HG02610 (cell line): ENCODE results near the gene KPNA1.
"Not testable (repeated sequence)": the region's sequence is repeated elsewhere in the genome, so short reads cannot be mapped to it uniquely, and the experiment has no call there.

Experiments used
- ATAC-seq: cut with Tn5 transposase; IDR thresholded peaks from one replicate; pipeline ENCODE4 v1.9.1; 2021; ENCODE audit warnings: mild to moderate bottlenecking, moderate library complexity; ENCODE audit not compliant: unreplicated experiment

KPNA1 gene

DNA sequence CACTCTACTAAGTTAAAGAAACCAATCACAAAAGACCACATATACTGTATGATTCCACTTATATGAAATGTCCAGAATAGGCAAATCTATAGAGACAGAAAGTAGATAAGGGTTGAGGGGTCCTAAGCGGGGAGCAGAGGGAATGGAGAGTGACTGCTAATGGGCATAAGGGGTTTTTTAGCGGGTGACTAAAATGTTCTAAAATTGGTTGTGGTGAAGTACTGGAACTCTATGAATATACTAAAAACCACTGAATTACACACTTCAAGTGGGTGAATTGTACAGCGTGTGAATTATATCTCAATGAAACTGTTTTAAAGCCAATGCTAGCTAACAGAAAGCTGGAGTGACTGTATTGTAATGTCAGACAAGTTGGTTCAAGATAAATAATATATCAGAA is 33.3 kb downstream of the KPNA1 start:
- peak; percentile 50 for ATAC-seq

DNA sequence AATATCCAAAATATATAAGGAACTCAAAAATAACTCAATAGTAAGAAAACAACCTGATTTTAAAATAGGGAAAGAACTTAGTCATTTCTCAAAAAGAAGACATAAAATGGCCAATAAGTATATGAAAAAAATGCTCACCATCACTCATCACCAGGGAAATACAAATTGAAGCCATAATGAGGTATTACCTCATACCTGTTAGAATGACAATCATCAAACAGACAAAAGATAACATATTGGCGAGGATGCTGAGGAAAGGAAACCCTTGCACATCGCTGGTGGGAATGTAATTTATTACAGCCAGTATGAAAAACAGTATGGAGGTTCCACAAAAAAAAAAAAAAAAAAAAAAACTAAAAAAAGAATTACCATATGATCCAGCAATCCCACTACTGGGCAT is 38.2 kb downstream of the KPNA1 start:
- no peak for ATAC-seq

DNA sequence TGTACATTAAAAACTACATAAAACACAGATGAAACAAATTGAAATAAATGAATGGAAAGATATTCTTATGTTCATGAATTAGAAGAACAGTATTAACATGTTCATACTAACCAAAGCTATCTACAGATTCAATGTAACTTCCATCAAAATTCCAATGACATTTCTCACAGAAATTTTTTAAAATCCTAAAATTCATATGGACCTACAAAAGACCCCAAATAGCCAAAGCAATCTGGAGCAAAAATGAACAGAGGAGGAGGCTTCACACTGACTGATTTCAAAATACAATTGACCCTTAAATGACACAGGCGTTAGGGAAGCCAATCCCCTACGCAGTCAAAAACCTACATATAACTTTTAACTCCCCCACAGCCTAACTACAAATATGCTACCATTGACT is 39.4 kb downstream of the KPNA1 start:
- ATAC-seq, result no peak

DNA sequence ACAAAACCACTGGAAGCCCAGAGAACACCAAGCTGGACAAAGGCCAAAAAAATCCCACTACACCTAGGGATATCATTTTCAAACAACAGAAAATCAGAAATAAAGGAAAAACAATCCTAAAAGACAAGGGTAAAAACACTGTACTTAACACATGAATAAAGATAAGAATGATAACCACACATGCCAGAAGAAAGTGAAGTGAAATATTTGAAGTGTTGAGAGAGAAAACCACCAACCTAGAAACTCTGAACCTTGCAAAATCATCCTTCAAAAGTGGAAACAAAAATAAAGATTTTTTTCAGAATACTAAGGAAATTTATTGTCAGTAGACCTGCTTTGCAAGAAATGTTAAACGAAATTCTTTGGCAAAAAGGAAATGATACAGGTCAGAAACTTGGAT is 45.1 kb downstream of the KPNA1 start:
- ATAC-seq, result no peak

DNA sequence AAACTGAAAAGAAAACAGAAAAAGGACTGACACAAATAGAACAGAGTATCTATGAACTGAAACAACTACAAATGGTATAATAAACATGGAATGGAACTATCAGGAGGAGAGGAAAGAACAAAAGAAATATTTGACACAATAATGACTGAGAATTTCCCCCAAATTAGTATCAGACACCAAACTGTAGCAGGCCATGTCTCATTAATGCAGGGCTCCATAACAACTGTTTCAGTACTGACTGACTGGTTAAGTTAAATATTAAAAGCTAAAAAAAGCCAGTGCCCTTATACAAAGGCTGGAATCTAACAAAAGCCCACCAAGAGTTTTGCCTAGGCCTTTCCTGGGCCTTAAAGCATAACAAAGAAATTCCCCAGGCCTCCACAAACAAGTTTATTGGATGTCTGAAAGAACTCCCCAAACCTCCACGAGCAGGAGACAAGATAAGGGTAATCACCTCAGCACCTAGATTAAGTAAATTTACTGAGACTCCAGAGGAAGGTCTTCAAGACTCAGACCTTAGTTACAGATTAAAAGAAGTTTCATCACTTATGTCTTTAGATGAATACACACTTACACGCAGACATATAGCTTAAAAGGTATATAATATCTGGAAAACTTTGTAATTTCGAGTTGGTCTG is 45.7 kb downstream of the KPNA1 start:
- ATAC-seq, result peak; percentile 51

DNA sequence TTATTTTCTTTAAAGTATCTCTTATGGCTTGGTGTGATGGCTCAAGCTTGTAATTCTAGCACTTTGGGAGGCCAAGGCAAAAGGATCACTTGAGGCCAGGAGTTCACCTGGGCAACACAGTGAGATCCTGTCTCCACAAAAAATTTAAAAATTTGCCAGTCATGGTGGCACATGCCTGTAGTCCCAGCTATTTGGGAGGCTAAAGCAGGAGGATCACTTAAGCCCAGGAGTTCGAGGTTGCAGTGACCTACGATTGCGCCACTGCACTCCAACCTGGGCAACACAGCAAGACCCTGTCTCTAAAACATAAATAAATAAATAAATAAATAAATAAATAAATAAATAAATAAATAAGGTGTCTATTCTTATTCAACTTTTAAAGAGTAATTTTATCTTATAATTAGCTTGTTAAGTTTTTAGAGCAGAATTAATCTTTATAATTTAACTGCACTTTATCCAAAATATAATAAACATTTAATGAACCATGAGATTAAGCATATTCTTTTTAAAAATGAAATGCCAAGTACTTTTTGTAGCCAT is 48.0 kb downstream of the KPNA1 start:
- no peak for ATAC-seq

DNA sequence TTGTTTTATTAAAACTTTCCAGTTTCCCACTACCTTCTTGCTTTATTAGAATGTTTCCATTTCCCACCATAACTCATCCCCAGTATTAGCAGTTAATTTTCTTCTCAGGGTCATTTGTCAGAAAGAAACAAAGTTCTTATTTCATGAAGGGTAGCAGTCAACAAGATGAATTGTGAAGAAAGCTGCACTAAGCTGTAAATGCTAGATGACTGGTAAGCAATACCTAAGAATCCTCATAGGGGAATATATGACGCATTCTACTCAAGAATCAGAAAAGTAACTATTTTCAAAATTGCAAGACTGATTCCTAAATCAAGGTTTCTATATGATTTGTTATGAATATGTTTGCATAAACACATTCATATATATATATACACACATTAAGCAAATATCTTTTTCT is 50.1 kb downstream of the KPNA1 start:
- no peak for ATAC-seq

DNA sequence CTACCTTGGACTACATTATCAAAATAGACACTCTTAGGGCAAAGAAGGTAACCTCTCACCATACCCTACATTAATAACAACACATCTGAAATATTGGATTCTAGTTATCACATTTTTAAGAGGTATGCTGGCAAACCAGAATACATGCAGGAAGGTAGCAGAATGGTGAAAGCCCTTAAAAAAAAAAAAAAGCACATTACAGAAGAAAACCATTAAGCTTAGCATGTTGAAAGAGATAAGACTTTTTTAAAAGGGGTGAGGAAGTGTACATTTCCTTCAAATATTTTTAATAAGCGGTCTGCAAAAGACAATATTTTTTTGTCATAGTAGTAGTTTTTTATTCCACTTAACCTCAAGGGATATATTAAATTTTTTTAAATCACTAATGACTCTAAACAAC is 52.3 kb downstream of the KPNA1 start:
- ATAC-seq, result no peak

DNA sequence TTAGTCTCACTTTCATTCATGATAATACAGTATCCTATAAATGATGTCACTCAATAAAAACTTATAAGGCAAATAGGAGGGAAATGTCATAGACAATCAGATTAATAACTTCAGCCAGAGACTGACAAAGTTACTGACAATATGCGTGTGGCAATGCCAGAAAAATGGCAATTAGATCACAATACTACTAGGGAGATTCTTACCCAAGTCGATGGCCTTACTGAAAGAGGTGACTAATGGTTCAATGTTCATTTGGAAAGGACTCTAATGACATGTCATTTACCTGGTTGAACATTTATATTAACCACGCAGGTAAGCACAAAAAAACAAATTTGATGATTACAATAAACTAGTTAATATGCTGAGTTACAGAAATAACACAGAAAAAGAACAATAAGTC is 52.9 kb downstream of the KPNA1 start:
- no peak for ATAC-seq

DNA sequence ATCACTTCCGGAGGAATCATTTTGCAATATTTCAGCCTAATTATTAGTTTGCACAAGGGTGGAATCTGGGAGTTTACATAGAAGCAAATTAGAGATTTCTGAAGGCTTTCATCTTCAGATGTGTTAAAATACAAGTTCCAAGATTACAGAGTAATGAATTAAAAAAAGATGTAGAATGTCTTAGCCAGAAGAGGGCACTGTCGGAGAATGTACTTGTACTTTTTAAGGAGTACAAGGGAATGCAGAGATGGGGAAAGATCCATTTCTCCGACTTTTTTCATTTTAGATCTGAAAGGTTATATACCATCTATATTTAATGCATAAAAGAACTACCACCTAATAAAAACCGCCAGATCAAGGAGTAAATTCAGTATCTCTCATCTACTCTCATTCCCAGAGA is 55.7 kb downstream of the KPNA1 start:
- no peak for ATAC-seq

DNA sequence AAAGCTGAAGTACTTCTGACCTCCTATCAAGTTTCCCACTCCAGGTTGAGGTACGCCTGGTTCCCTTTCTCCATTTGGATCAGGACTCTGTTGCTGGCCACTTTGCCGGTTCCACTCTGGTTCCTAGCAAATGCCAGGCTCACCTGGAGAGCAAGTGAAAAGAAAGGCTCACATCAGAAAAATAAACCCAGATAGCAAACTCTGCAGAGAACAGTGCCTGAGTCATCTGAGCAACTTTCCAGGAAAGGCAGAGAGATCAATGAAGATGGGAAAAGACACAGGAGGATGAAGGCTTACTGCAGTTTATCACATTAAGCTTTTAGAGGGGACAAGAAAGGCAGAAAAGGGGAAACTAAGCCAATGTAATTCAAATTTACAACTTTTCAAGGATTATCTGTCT is 57.0 kb downstream of the KPNA1 start:
- ATAC-seq, result no peak

DNA sequence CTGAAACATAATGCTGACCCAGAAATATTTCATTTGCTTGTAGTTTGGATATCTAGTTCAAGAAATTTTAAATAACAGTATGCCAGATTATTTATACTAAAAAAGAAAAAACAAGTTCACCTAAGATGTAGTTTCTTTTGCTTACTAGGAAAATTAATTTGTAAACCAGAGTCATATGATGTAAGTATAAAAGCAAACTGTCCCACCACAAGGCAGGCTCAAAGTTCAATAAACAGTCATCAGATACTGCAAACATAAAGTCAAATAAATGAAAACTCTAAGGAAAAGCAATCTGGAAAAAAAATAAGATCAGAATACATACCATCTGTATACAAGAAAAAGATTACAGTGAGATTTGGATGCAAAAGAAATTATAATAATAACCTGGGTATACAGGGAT is 58.7 kb downstream of the KPNA1 start:
- ATAC-seq, result no peak

DNA sequence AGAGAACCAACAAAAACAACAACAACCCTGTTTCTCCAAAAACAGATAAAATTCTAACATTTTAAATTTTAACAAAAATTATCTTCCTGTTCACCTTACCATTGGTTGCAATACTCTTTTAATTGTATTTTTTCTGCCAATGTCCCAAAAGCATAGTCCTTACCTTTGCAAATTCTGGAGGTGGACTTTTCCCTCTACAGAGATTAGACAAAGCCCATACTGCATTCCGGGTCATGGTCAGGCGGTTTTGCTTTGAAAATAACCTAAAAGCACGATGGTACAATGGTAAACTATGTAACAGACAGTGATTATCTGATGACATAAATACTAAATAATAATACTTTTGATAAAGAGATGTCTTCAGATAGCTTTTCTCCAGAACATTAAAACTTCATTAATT is 63.4 kb downstream of the KPNA1 start:
- ATAC-seq, result no peak

DNA sequence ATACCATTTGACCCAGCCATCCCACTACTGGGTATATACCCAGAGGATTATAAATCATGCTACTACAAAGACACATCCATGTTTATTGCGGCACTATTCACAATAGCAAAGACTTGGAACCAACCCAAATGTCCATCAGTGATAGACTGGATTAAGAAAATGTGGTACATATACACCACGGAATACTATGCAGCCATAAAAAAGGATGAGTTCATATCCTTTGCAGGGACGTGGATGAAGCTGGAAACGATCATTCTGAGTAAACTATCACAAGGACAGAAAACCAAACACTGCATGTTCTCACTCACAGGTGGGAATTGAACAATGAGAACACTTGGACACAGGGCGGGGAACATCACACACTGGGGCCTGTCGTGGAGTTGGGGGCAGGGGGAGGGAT is 66.5 kb downstream of the KPNA1 start:
- ATAC-seq, result not testable (repeated sequence)

DNA sequence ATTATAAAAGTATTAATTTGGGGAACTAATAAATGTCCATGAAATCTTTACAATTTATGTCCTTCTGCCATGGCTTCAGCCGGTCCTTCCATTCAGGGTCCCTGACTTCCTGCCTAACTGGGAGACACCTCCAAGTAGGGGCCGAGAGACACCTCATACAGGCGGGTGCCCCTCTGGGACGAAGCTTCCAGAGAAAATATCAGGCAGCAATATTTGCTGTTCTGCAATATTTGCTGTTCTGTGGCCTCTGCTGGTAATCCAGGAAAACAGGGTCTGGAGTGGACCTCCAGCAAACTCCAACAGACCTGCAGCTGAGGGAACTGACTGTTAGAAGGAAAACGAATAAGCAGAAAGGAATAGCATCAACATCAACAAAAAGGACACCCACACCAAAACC is 70.2 kb downstream of the KPNA1 start:
- ATAC-seq, result not testable (repeated sequence)

DNA sequence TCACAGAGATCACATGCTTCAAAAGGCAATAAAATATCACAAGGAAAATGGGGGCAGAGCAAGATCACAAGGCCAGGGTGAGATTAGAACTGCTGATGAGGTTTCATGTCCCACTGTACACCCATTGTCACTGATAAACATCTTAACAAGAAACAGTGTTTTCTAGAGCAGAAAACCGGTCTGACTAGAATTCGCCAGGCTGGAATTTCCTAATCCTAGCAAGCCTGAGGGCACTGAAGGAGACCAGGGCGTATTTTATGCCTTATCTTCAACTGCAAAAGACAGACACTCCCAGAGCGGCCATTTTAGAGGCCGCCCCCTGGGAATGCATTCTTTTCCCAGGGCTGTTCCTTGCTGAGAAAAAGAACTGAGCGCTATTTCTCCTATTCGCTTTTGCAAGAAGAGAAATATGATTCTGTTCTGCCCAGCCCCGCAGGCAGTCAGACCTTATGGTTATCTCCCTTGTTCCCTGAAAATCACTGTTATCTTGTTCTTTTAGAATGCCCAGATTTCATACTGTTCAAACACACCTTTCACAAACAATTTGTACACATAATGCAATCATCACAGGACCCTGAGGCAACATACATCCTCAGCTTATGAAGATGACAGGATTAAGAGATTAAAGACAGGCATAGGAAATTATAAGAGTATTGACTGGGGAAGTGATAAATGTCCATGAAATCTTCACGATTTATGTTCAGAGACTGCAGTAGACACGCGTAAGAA is 70.8 kb downstream of the KPNA1 start:
- not testable (repeated sequence) for ATAC-seq

DNA sequence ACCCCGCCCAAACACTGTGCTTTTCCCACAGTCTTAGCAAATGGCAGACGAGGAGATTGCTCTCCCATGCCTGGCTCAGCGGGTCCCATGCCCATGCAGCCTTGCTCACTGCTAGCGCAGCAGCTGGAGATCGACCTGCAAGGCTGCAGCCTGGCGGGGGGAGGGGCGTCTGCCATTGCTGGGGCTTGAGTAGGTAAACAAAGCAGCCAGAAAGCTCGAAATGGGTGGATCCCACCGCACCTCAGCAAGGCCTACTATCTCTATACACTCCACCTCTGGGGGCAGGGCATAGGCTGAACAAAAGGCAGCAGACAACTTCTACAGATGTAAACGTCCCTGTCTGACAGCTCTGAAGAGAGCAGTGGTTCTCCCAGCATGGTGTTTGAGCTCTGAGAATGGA is 71.6 kb downstream of the KPNA1 start:
- no peak for ATAC-seq

DNA sequence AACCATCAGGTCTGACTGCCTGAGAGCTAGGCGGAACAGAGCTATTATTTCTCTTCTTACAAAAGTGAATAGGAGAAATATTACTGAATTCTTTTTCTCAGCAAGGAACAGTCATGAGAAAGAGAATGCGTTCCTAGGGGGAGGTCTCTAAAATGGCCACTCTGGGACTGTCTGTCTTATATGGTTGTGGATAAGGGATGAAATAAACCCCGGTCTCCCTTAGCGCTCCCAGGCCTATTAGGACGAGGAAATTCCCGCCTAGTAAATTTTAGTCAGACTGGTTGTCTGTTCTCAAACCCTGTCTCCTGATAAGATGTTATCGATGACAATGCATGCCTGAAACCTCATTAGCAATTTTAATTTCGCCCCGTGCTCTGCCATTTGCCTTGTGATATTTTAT is 78.8 kb downstream of the KPNA1 start:
- no peak for ATAC-seq

DNA sequence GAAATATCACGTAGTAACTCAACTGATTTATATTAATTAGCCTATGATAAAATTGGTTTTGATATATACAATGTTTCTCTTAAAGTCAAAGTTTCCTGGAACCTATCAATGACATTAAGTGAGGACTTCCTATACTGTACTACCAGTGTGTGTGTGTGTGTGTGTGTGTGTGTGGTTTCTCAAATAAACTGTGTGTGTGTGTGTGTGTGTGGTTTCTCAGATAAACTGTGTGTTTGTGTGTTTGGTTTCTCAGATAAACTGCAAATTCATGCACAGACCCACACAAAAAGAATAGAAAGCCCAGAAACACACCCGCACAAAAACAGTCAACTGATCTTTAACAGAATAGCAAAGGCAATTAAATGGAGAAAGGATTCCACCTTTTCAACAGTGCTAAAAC is 84.4 kb downstream of the KPNA1 start:
- no peak for ATAC-seq

DNA sequence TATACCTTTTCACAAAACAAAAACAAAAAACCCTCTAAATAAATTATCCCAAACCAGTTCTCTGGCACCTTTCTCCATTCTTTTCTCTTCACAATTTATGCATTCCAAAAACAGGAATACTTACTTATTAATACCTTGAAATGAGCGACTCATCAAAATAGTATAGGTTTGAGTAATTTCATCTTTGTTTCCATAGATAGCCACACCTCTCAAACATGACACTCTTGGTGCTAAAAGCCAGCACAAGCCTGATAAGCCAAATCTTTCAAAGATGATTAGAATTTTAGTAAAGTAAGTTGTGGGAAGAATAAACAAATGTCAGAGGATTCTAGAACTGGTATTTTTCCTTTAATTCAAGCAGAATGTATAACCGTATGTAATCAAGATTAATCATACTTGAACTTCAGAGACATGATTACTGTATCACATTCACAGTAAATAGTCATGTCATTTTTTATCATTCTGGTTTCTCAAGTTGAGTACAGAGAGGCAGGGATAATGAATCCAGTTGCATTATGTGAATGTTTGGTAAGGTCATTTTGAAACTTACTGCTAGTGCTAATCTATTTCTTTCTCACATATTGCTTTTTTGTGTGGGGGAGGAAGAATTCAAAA is 86.8 kb downstream of the KPNA1 start:
- peak; percentile 84 for ATAC-seq

DNA sequence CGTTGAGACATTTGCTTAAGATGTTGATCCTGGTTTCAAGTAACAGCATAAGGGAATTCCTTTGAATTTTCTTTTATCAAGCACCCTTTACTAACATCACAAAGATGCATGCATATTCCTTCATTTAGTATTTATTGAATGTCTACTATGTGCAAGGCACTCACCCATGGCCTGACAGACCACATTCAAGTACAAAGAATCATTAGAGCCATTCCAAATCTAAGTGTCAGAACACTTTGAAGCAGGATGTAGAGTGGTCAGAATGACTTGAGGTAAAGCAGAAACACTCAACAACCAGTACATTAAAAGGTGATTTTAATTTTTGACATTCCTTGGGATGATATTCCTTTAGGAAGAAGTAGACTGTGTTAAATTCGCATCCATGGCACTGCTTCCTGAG is 92.9 kb downstream of the KPNA1 start:
- ATAC-seq, result no peak

DNA sequence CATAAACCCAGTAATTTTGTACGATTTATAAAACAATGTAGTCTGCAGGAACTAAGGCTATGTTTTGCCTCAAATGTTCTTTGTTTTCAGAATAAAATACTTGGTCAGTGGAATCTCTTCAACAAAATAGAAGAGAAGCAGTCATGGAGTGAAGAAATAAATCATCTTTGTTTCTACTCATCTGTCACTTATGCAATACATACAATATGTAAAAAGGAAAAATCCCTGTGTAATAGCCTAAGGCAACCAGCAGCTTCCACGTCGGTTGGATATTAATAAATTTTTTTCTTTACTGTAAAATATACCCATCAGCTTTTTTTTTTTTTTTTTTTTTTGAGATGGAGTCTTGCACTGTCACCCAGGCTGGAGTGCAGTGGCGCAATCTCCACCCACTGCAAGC is 93.6 kb downstream of the KPNA1 start:
- ATAC-seq, result no peak
